WTC11 (cell line): ENCODE data around the gene MC5R. TPM values are rescaled to one million over a fixed set of nuclear protein-coding genes. Genes with fewer than 3 reads are reported as not detected.

Experiments
- ATAC-seq: fragments of 200-7000 bp; cut with Tn5 transposase; 2 replicates; pipeline ENCODE4 v1.10.0; 2021; ENCODE audit warnings: mild to moderate bottlenecking, moderate library complexity
- CTCF ChIA-PET: fragments of 300-600 bp; sonication (Branson Sonifier 250); formaldehyde crosslinking; loops from one replicate; lab custom pipeline; 2021; ENCODE audit warnings: antibody characterized with exemption; lab: Charles Lee
- POLR2A ChIA-PET: fragments of 350-600 bp; sonication (Branson Sonifier 250); formaldehyde crosslinking; loops from one replicate; lab custom pipeline; 2021; ENCODE audit warnings: antibody characterized with exemption; lab: Charles Lee
- DNase-seq: peaks from one replicate; pipeline ENCODE4 v3.0.0; 2021; ENCODE audit warnings: low spot score
- H3K27ac Mint-ChIP-seq: 2 replicates; pipeline ENCODE4 v1.8.0; 2021; ENCODE audit warnings: mixed read lengths
- H3K27me3 Mint-ChIP-seq: 2 replicates; pipeline ENCODE4 v1.8.0; 2021; ENCODE audit warnings: low read depth, mild to moderate bottlenecking, moderate library complexity, mixed read lengths
- H3K36me3 Mint-ChIP-seq: 2 replicates; pipeline ENCODE4 v1.8.0; 2021; ENCODE audit warnings: mixed read lengths
- H3K4me1 Mint-ChIP-seq: 2 replicates; pipeline ENCODE4 v1.8.0; 2022; ENCODE audit warnings: mixed read lengths
- H3K4me3 Mint-ChIP-seq: 2 replicates; pipeline ENCODE4 v1.8.0; 2021; ENCODE audit warnings: mild to moderate bottlenecking, moderate library complexity, mixed read lengths
- H3K9me3 Mint-ChIP-seq: 2 replicates; pipeline ENCODE4 v1.8.0; 2021; ENCODE audit warnings: mixed read lengths
- AFF4 ChIP-seq: sonication (generic); formaldehyde crosslinking; IDR thresholded peaks from 2 replicates; pipeline ENCODE4 v1.8.1; 2023; ENCODE audit warnings: mild to moderate bottlenecking, missing genetic modification reagents, borderline replicate concordance
- ATF6 ChIP-seq: sonication (generic); formaldehyde crosslinking; IDR thresholded peaks from 2 replicates; pipeline ENCODE4 v1.8.1; 2023; ENCODE audit warnings: mild to moderate bottlenecking, missing genetic modification reagents
- CREM ChIP-seq: sonication (generic); formaldehyde crosslinking; IDR thresholded peaks from 2 replicates; pipeline ENCODE4 v1.8.1; 2022; ENCODE audit warnings: mild to moderate bottlenecking, missing genetic modification reagents, moderate library complexity
- FOXP1 ChIP-seq: sonication (generic); formaldehyde crosslinking; IDR thresholded peaks from 2 replicates; pipeline ENCODE4 v1.8.0; 2022; ENCODE audit warnings: missing genetic modification reagents, mild to moderate bottlenecking, moderate library complexity, borderline replicate concordance
- FOXP4 ChIP-seq: sonication (generic); formaldehyde crosslinking; IDR thresholded peaks from 2 replicates; pipeline ENCODE4 v1.8.0; 2022; ENCODE audit warnings: mild to moderate bottlenecking, missing genetic modification reagents
- IRF1 ChIP-seq: sonication (generic); formaldehyde crosslinking; IDR thresholded peaks from 2 replicates; pipeline ENCODE4 v1.8.0; 2023; ENCODE audit warnings: missing genetic modification reagents
- IRF2 ChIP-seq: sonication (generic); formaldehyde crosslinking; IDR thresholded peaks from 2 replicates; pipeline ENCODE4 v1.8.0; 2022; ENCODE audit warnings: low read depth, missing genetic modification reagents, borderline replicate concordance
- KAT7 ChIP-seq: sonication (generic); formaldehyde crosslinking; IDR thresholded peaks from 2 replicates; pipeline ENCODE4 v1.8.1; 2023; ENCODE audit warnings: missing genetic modification reagents, mild to moderate bottlenecking, borderline replicate concordance
- NFYB ChIP-seq: sonication (generic); formaldehyde crosslinking; conservative IDR thresholded peaks from 2 replicates; pipeline ENCODE4 v1.8.0; 2022; ENCODE audit warnings: low read depth, missing genetic modification reagents
- NR3C1 ChIP-seq: sonication (generic); formaldehyde crosslinking; conservative IDR thresholded peaks from 2 replicates; pipeline ENCODE4 v1.8.1; 2023; ENCODE audit warnings: low read depth, mild to moderate bottlenecking, missing genetic modification reagents
- OVOL2 ChIP-seq: fragments of 250-450 bp; sonication (Bioruptor Pico); IDR thresholded peaks from 2 replicates; pipeline ENCODE4 v1.9.0; 2021; ENCODE audit warnings: mild to moderate bottlenecking, borderline replicate concordance
- PRRX2 ChIP-seq: fragments of 250-450 bp; sonication (Bioruptor Pico); IDR thresholded peaks from 2 replicates; pipeline ENCODE4 v1.8.0; 2021; ENCODE audit warnings: mild to moderate bottlenecking
- RORB ChIP-seq: fragments of 250-450 bp; sonication (Bioruptor Pico); IDR thresholded peaks from 2 replicates; pipeline ENCODE4 v1.9.0; 2021; ENCODE audit warnings: mild to moderate bottlenecking
- SOX15 ChIP-seq: fragments of 250-450 bp; sonication (Bioruptor Pico); IDR thresholded peaks from 2 replicates; pipeline ENCODE4 v1.9.0; 2021; ENCODE audit warnings: mild to moderate bottlenecking
- SP1 ChIP-seq: sonication (generic); formaldehyde crosslinking; conservative IDR thresholded peaks from 2 replicates; pipeline ENCODE4 v1.8.1; 2022; ENCODE audit warnings: missing genetic modification reagents
- USF1 ChIP-seq: sonication (generic); formaldehyde crosslinking; IDR thresholded peaks from 2 replicates; pipeline ENCODE4 v1.8.0; 2022; ENCODE audit warnings: mild to moderate bottlenecking, missing genetic modification reagents
- ZBTB21 ChIP-seq: sonication (generic); formaldehyde crosslinking; IDR thresholded peaks from 2 replicates; pipeline ENCODE4 v1.8.1; 2023; ENCODE audit warnings: mild to moderate bottlenecking, missing genetic modification reagents, borderline replicate concordance
- ZBTB43 ChIP-seq: sonication (generic); formaldehyde crosslinking; IDR thresholded peaks from 2 replicates; pipeline ENCODE4 v1.8.1; 2023; ENCODE audit warnings: mild to moderate bottlenecking, missing genetic modification reagents
- ZNF121 ChIP-seq: sonication (generic); formaldehyde crosslinking; IDR thresholded peaks from 2 replicates; pipeline ENCODE4 v1.8.0; 2023; ENCODE audit warnings: missing genetic modification reagents
- ZNF219 ChIP-seq: sonication (generic); formaldehyde crosslinking; IDR thresholded peaks from 2 replicates; pipeline ENCODE4 v1.8.0; 2023; ENCODE audit warnings: missing genetic modification reagents, mild to moderate bottlenecking, borderline replicate concordance
- ZNF396 ChIP-seq: fragments of 250-450 bp; sonication (Bioruptor Pico); IDR thresholded peaks from 2 replicates; pipeline ENCODE4 v1.8.0; 2021; ENCODE audit warnings: mild to moderate bottlenecking, moderate library complexity, borderline replicate concordance
- ZNF416 ChIP-seq: fragments of 250-450 bp; sonication (Bioruptor Pico); IDR thresholded peaks from 2 replicates; pipeline ENCODE4 v1.9.0; 2021; ENCODE audit warnings: mild to moderate bottlenecking, inconsistent platforms
- ZNF423 ChIP-seq: fragments of 250-450 bp; sonication (Bioruptor Pico); IDR thresholded peaks from 2 replicates; pipeline ENCODE4 v2.1.2; 2022; ENCODE audit warnings: mild to moderate bottlenecking, moderate library complexity
- total RNA-seq: library from RNA; stranded (reverse); gene quantifications from 3 replicates; pipeline ENCODE4 v1.2.3, GENCODE V29; 2021

Gene MC5R
- total RNA-seq, 1 experiment from 2014 or later, result 0.15 TPM

- TF ChIP-seq RORB (CRISPR knock-in tag) (no peak), ZNF416 (CRISPR knock-in tag) (no peak)
These were observed 48.9 kb upstream of the MC5R start (continued) for GRCh38 chr18:13775058-13775457.

GRCh38 chr18:13791181-13791580, 32.8 kb upstream of the MC5R start:
- H3K9me3 Mint-ChIP-seq, result peaks cover 3% of the 10 kb centered on the region; the same call in 1 of the 2 replicates
- no peak overlapping the region for H3K27ac Mint-ChIP-seq
- H3K4me3 Mint-ChIP-seq, result no peak overlapping the region

GRCh38 chr18:13793819-13794218, 30.1 kb upstream of the MC5R start:
- ChIA-PET CTCF (no interaction called here), POLR2A (no interaction called here)
- DNase-seq (peak; percentile 48), ATAC-seq (peak; percentile 96)
- Mint-ChIP-seq H3K36me3 (no peaks in the 10 kb centered on the region), H3K4me1 (peaks cover 25% of the 10 kb centered on the region), H3K27me3 (no peaks in the 10 kb centered on the region; the same call in 1 of the 2 replicates), H3K27ac (no peak overlapping the region), H3K4me3 (no peak overlapping the region), H3K9me3 (no peaks in the 10 kb centered on the region)
- TF ChIP-seq ZBTB21 (CRISPR knock-in tag) (no peak), ZBTB43 (CRISPR knock-in tag) (no peak), OVOL2 (no peak), ATF6 (CRISPR knock-in tag) (no peak), PRRX2 (CRISPR knock-in tag) (no peak), NR3C1 (CRISPR knock-in tag) (no peak), FOXP4 (CRISPR knock-in tag) (no peak), SP1 (CRISPR knock-in tag) (no peak)

More at GRCh38 chr18:13791181-13791580, 32.8 kb upstream of the MC5R start:
- Mint-ChIP-seq H3K36me3 (no peaks in the 10 kb centered on the region), H3K4me1 (peaks cover 12% of the 10 kb centered on the region), H3K27me3 (no peaks in the 10 kb centered on the region)
- ATAC-seq (no peak), DNase-seq (no peak)
- ChIA-PET POLR2A (no interaction called here), CTCF (interaction anchor here (1.0 kb wide), 1 partner anchor 111 kb away, joined by 3 read pairs; no protein-coding TSS in a partner anchor)
- no peak for TF ChIP-seq CREM (CRISPR knock-in tag)
- TF ChIP-seq USF1 (CRISPR knock-in tag), result no peak
- no peak for TF ChIP-seq NFYB (CRISPR knock-in tag)
- no peak for TF ChIP-seq ZNF423
- TF ChIP-seq ZNF396, result no peak
- no peak for TF ChIP-seq AFF4 (CRISPR knock-in tag)
- TF ChIP-seq ZNF121 (CRISPR knock-in tag), result no peak
- TF ChIP-seq ZNF219 (CRISPR knock-in tag), result no peak
- TF ChIP-seq KAT7 (CRISPR knock-in tag), result no peak
- no peak for TF ChIP-seq FOXP1 (CRISPR knock-in tag)
- TF ChIP-seq IRF1 (CRISPR knock-in tag), result no peak
- TF ChIP-seq IRF2 (CRISPR knock-in tag), result no peak
- TF ChIP-seq SOX15 (CRISPR knock-in tag), result no peak
